GM19240 (cell line): ENCODE measurements around the gene MMP2.

Experiments used
- DNase-seq: peaks from one replicate; pipeline ENCODE4 v3.0.0; 2011; ENCODE audit warnings: low spot score; ENCODE audit not compliant: insufficient read length

MMP2 gene

GRCh38 chr16:55513616-55514015, 34.6 kb downstream of the MMP2 start:
- no peak for DNase-seq

GRCh38 chr16:55515111-55515510, 36.1 kb downstream of the MMP2 start:
- no peak for DNase-seq

GRCh38 chr16:55521792-55522191, 42.8 kb downstream of the MMP2 start:
- no peak for DNase-seq

GRCh38 chr16:55526441-55526840, 47.4 kb downstream of the MMP2 start:
- DNase-seq, result no peak

- DNase-seq, result no peak
Measured at GRCh38 chr16:55527885-55528284, 48.9 kb downstream of the MMP2 start.

GRCh38 chr16:55529018-55529417, 50.0 kb downstream of the MMP2 start:
- DNase-seq, result no peak

- no peak for DNase-seq
Measured at GRCh38 chr16:55530316-55530856, 51.4 kb downstream of the MMP2 start.

GRCh38 chr16:55532227-55532626, 53.2 kb downstream of the MMP2 start:
- no peak for DNase-seq

- no peak for DNase-seq
Measured at GRCh38 chr16:55534756-55535155, 55.8 kb downstream of the MMP2 start.

- DNase-seq, result no peak
Measured at GRCh38 chr16:55539049-55539448, 60.1 kb downstream of the MMP2 start.

- no peak for DNase-seq
Measured at GRCh38 chr16:55539488-55539887, 60.5 kb downstream of the MMP2 start.

GRCh38 chr16:55540221-55540620, 61.2 kb downstream of the MMP2 start:
- no peak for DNase-seq

- DNase-seq, result no peak
Measured at GRCh38 chr16:55542459-55543082, 63.6 kb downstream of the MMP2 start.

- DNase-seq, result no peak
Measured at GRCh38 chr16:55543472-55543871, 64.5 kb downstream of the MMP2 start.

GRCh38 chr16:55552621-55553020, 73.6 kb downstream of the MMP2 start:
- no peak for DNase-seq

- no peak for DNase-seq
Measured at GRCh38 chr16:55555436-55555835, 76.4 kb downstream of the MMP2 start.
